Ammon's horn (tissue), 1 donor: ENCODE data around the gene IKBKG.
"Not testable (repeated sequence)": the region's sequence is repeated elsewhere in the genome, so short reads cannot be mapped to it uniquely, and the experiment has no call there.

Experiments
- DNase-seq: peaks from one replicate; pipeline ENCODE4 v3.0.0-alpha.2; 2016; ENCODE audit warnings: low spot score

IKBKG gene

DNA sequence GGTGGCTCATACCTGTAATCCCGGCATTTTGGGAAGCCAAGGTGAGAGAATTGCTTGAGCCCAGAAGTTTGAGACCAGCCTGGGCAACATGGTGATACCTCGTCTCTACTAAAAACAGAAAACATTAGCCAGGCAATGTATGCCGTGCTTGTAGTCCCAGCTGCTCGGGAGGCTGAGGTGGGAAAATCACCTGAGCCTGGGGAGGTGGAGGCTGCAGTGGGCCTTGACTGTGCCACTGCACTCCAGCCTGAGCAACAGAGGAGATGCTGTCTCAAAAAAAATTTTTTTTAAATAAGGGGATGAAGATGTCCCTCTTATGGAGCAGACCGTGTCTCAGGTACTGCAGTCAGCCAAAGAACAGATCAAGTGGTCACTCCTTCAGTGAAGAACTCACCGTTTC lies 58.1 kb downstream of the IKBKG start:
- DNase-seq, result no peak

DNA sequence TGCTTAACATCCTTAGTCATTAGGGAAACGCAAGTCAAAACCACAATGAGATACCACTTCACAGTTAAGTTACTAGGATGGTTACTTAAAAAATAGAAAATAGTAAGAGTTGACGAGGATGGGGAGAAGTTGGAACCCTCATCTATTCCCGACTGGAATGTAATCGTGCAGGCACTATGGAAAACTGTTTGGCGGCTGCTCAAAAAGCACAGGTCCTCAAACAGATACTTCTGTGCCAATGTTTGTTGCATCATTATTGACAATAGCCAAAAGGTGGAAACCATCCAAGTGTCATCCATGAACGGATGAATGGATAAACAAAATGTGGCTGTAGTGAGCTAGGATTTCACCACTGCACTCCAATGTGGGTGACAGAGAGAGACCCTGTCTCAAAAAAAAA lies 60.0 kb downstream of the IKBKG start:
- no peak for DNase-seq

DNA sequence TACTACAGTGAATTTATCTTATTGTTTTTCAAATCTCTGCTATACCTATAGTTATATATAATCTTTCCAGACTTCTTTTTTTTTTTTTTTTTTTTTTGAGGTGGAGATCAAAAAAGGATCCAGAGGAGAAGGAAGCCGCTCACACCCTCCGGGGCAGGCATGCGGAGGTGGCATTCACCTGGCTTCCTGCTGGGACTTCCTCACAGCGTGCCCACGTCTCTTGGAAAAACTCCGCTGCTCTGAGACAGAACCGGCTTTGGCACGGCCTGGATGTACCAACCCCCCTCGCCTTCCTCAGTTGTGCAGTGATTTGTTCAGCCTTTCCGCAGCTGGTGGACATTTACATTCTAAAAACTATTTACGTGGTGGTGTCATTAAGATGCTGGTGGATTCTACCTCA lies 60.6 kb downstream of the IKBKG start:
- not testable (repeated sequence) for DNase-seq

- DNase-seq, result not testable (repeated sequence)
Measured at GRCh38 chrX:154608823-154609222, 61.4 kb downstream of the IKBKG start.

GRCh38 chrX:154611146-154611545 lies 63.7 kb downstream of the IKBKG start:
- DNase-seq, result not testable (repeated sequence)

DNA sequence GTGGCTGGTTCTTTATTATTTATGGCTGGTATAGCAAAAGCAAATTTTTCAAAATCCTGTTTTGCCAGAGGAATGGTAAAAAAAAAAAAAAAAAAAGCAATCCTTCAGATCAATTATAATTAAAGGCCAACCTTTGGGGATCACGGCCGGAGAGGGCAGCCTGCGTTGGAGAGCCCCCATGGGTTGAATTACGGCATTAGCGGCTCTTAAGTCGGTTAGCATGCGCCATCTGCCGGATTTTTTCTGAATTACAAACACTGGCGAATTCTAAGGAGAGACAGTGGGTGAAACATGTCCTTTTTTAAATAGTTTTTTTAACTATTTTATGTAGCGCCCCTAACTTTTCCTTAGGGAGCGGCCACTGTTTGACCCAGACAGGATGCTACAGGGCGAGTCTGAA lies 66.2 kb downstream of the IKBKG start:
- not testable (repeated sequence) for DNase-seq
